ENCODE results near the gene YES1. TPM values are rescaled to one million over a fixed set of nuclear protein-coding genes. Genes with fewer than 3 reads are reported as not detected.

The YES1 gene
- total and polyA plus RNA-seq, 2 of the 8 experiments (the other 6 are each of a cell fraction or from before 2014, with no cell fraction given) = 14.8 to 94.3 TPM

GRCh38 chr18:801137-801536 lies 10.9 kb downstream of the YES1 start (continued):
- TF ChIP-seq, protein P1, sequence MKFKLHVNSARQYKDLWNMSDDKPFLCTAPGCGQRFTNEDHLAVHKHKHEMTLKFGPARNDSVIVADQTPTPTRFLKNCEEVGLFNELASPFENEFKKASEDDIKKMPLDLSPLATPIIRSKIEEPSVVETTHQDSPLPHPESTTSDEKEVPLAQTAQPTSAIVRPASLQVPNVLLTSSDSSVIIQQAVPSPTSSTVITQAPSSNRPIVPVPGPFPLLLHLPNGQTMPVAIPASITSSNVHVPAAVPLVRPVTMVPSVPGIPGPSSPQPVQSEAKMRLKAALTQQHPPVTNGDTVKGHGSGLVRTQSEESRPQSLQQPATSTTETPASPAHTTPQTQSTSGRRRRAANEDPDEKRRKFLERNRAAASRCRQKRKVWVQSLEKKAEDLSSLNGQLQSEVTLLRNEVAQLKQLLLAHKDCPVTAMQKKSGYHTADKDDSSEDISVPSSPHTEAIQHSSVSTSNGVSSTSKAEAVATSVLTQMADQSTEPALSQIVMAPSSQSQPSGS (IDR thresholded peaks at IDR 0.05; ENCODE audit: low read length) = no peak
- TF ChIP-seq CHD7 (IDR thresholded peaks at IDR 0.05; ENCODE audit: insufficient replicate concordance, low read length) (no peak), CHD1 (IDR thresholded peaks at IDR 0.05; ENCODE audit: low read depth, low read length) (no peak), SP4 (IDR thresholded peaks at IDR 0.05; ENCODE audit: low read length) (no peak), TAF7 (optimal IDR thresholded peaks at IDR 0.05; ENCODE audit: borderline replicate concordance, low read depth, low read length) (no peak)
